GM21526 (cell line): ENCODE data around the gene HPS4.

ENCODE experiments used
- ATAC-seq: cut with Tn5 transposase; IDR thresholded peaks from one replicate; pipeline ENCODE4 v1.9.1; 2021; ENCODE audit warnings: moderate library complexity; ENCODE audit not compliant: unreplicated experiment, low FRiP score

Gene HPS4

DNA sequence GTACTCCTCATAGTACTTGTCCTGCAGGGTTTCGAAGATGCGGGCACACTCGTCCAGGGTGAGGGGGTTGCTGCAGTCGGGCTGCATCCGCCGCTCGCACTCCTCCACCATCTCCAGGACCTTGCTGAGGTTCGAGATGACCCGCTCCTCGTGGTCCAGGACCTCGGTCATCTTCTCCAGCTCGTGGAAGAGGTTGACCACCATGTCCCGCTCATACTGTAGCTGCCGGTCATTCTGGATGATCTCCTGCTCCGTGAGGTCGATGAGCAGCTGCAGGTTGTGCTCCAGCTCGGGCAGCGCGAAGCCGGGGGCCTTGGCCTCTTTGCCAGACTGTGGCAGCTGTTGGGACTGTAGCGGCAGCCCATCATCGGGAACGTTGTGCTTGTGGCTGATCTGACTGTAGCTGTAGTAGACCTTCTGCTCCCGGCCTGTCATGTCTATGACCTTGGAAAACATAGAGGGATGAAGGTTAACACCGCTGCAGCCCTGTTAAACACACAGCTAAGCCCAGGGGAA lies 15.7 kb upstream of the HPS4 start:
- no peak for ATAC-seq

DNA sequence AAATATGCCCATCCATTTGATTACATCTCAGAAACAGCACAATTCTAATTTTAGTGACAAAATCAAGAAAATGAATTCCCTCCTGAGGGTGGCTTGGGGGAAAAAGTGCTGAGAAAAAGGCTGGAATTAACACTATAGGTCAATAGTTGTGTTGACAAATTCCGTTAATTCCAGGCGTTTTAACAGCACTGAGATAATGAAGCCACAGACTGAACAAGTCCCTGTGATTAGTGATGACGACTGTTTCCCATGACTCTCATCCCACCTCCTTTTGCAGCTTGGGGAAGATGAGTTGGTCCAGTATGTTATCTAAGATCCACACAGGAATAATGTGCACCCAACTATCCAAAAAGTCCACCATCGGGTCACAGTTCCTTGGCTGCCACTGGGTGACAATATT lies 12.9 kb upstream of the HPS4 start:
- ATAC-seq: no peak

DNA sequence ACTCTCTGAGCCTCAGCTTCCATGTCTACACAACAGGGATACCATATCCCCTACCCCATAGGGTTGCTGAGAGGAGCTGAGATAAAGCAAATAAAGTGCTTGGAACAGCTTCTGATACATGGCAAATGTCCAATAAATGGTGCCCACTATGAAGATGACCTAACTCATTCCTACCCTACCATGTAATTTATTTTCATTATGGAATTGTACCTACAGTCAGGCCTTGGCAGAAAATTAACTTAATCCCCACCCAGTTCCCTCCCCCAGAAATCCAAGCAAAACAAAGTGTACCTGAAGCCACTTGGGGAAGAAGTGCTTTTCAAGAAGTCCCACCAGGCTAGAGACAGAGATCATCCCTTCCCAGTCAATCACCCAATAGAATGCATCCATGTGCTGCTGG lies 10.9 kb upstream of the HPS4 start:
- no peak for ATAC-seq

DNA sequence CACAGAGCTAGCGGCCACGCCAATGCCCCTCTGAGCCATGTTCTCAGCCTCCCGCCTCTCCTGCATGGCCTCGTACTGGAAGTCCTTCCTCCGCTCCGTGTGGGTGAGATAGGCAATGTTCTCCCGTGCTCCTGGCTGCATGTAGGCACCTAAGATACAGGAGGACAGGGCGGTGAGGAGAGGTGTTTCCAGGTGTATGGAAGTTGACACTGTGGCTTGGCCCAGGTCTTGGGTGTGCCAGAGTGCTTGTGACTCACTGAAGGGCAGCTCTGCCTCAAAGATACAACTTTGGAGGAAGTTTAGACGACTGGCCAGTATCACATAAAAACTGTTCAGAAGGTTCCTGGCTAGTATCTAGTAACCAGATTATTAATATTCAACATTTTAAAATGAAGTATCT lies 8.6 kb upstream of the HPS4 start:
- no peak for ATAC-seq

DNA sequence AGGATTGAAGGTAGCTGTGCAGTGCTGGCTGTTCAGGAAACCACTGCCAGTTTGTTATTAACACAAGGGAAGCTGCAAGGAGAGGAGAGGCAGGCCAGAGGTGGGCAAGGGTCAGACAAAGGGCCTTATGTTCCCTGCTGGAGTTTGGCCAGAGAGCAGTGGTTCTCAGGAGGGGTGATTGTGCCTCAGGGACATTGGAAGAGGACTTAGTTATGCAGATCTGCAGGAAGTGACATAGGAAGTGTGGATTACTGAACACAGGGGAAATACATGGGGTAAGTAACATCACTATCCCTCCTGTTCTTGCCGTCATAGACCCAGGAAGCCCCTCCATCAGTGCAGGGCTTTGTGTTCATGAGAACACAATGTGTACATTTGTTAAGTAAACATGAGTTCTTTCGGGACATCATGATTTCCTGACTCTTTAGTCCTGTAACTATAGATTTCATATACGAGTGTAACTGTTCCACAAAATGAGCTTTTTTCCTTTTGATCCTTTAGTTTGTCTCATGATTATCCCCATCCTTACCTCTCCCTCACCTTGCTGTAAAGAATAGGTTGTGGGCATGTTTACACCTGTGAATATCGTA lies 6.0 kb upstream of the HPS4 start:
- no peak for ATAC-seq

DNA sequence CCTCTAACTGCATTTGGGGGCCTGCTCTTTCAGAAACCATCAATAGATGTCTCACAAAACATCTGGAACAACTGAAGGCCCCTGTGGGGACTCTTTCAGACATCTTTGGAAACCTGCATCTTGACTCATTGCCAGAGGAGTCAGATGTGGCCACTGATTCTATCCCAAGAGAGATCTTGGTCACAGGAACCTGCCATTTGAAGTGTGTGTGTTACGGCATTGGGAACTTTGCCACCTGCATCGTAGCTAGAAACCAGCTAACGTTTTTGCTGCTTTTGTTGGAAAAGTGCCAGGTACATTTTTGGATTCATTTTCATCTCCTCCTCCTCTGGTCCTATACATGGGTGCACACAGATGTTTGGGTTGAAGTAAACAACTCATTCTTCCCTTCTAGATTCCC lies 4.4 kb upstream of the HPS4 start:
- no peak for ATAC-seq

DNA sequence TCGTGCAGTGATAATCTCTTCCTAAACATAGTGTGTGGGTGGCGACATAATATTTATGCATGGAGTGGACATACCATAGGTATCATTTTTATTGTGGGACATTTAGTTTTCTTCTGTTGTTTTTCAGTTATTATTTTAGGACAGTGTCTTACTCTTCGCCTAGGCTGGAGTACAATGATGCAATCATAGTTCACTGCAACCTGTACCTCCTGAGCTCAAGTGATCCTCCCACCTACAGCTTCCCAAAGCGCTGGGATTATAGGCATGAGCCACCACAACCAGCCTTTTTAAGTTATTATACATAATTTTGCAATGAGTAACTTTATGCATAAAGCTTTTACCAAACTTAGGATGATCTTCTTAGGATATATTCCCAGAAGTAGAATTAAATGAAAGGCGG lies 2.8 kb upstream of the HPS4 start:
- no peak for ATAC-seq

DNA sequence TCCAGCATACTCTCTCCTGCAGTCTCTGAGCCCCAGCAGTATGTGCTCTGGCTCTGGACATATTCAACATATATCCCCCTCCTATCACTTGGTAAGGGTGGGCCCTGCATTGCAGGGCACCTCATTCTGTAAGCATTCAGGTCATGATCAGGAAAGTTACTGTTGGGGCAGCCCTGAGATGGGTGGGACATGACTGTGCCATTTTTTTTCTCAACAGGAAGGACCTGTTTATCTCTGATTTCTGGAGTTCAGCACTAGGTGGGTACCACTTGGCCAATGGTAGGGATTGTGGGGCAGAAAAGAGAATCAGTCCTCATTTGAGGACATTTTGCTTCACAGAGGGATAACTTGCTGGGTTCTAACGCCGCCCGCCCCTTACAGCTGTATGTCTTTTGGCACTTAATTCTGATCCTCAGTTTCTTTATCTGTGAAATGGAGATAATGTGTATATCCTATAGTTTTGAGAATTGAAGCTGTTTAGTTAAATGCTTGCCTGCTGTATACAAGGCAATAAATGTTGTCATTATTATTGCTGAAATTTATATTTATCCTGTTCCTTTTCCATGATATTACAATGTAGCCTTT lies 2.3 kb upstream of the HPS4 start:
- no peak for ATAC-seq

DNA sequence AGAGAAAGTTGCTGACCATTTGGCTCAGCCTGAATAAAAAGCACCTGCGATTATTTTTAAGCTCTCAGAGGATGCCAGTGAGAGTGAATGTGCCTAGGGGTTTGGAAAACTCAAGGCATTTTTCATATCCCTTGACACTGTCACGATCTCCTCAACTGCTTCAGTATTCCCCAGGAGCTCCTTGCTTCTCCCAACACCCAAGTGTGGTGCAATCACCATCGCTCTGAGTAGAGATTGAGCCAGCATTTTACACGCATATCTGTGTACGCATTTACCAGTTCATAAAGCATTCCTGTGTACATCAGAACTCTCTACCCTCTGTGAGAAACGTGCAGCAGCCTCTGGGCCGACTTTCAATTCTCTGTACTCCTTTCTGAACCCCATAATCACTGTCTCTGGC lies 1.4 kb upstream of the HPS4 start:
- ATAC-seq: no peak

DNA sequence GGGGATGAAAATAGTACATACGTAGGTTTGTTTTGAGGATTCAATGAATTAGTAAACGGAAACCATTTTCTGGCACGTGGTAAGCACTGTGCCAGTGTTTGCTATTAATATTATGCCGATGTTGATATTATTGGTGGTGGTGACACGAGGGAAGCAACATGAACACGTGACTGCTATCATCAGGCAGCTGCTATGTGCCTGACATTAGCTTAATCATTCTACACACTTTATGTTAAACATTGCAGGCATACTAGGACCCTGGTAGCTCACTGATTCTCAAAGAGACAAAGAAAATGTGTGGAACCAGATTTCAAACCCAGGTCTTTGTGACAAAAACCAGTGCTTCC lies 750 bp upstream of the HPS4 start:
- ATAC-seq: no peak

DNA sequence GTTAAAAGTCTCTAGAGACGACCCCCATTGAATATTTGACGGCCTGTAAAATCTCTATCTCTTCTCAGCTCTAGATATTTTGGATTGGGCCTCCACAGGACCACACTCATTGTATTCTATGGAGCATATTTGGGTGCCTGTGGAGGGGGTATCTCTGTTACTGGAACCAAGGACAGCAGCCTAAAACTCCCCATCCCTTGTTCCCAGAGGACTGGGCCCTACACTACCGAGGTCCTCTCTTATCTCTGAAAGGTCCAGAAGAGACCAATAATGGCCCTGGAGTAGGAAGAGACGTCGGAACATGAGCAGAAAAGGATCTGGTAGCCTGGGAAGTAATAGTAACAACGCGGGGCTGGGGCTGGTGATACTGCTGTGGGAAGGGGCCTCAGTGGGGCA lies 542 bp downstream of the HPS4 start:
- no peak for ATAC-seq

DNA sequence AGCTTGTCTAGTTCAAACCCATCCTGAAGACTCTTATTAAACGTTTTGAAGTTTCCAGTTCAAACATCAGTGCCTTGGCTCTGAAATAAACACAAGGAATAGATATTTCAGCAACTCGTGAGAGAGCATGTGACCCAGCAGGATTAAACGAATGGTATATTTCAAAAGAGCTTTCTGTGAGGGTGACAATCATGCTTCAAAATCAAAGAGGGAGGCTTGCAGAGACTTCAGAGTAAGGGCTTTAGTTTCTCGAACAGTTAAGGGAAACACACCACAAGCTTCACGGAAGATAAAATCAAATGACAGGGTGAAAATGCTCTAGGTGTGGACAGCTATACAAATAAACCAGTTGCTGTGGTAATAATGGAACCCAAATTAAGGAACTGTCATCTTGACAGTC lies 1.4 kb downstream of the HPS4 start:
- no peak for ATAC-seq

DNA sequence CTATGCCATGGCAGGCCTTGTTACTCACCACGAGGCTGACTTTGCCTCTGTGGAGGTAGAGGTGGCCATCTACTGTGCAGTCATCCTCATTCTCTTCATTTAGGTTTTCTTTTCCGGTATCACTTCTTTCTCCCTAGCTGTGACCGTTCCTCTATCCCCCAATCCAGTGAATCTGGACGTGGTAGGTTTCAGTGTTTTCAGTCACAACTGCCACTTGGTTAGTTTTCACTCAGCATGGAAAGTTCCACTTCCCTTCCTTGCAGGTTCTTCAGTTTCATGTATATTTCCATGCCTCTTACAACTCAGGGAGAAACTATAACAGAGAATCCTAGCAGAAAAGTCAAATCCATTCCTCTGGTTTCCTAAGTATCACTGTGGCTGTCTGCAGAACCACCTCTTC lies 1.9 kb downstream of the HPS4 start:
- no peak for ATAC-seq

DNA sequence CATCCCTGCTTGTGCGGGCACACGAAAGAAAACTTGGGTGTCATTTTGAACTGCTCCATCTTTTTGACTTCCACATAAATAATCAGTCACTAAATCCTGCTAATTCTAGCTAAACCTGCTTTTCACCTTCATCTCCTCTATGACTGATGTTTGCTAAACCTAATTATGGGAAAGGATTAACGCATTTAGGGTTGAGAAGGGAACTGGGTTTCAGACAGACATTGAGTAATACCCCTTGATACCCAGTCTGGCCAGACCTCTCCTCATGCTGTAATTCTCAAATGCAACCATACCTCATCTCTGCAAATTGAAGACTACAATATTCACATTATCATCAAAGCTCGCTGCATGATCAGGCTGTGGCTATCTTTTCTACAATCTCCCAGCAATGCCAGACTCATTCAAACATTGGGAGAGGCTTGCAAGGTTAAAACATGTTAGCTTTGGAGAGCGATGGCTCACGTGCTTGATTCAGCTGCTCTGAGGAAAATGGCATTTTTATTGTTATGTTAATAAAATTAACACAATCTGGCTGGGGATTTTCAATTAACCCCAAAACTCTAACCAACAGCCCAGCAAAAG lies 2.4 kb downstream of the HPS4 start:
- no peak for ATAC-seq

DNA sequence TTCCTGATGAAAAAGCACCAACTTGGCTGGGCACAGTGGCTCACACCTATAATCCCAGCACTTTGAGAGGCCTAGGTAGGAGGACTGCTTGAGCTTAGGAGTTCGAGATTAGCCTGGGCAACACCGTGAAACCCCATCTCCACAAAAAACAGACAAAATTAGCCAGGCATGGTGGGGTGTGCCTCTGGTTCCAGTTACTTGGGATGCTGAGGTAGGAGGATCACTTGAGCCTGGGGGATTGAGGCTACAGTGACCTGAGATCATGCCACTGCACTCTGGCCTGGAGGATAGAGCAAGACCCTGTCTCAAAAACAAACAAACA lies 3.0 kb downstream of the HPS4 start:
- no peak for ATAC-seq

DNA sequence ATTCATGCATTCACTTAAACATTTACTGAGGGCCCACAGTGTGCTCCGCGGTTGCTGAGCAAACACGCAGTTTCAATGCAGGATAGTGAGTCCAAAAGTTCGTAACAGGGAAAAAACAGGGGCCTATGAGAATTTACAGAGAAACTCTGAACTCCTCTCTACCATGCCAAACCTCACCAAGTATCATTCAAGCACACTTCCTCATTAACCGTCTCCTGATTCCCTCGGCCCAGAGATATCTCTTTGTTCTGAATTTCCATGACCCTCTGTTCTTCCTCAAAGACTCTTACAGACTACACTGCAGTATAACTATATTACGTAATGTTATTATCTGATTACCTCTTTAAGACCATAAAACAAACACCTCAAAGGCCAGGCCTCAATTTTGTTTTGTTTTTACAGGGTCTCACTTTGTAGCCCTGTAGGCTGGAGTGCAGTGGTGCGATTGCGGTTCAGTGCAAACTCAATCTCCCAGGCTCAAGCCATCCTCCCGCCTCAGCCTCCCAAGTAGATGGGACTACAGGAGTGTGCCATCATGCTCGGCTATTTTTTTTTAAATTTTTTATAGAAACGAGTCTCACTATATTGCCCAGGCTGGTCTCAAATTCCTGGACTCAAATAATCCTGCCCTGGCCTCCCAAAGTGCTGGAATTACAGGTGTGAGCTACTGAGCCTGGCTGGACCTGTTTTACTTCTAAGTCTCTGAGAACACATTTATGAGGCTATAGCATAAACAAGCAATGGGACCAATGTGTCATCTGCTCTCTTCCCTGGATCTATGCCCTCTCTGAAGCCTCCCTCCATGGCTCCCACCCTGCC lies 3.6 kb downstream of the HPS4 start:
- no peak for ATAC-seq

DNA sequence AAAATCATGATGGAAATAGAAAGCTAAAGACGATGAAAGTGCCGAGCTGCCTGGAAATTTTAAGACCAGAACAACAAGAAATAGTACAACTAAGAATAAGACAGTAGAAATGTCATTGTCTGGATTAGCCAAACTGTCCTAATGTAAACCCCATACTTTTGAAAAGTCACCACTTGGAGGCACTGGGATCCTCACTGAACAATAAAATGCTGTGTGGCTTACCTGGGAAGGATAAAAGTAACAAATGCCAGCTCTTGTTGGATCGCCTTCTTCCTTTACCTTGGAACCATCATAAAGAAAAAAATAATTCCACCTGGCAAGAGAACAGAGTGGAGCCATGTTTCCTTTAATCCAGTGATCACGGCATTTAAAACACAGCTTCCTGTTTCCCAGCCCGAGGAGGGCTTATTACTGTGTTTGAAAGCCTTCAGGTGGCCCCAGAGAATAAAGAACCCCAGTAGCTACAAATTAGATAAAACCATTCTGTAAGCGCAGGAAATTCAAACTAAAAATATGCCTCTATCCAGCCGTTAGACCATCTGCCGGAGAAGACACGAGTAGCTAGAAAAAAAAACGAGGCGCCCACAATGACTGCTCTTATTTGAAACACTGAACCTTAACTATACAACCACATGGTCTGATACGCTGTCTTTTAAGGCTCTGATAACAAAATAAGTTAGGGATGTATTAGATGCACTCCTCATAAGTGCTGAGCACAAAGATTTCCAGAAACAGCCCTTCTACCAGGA lies 4.4 kb downstream of the HPS4 start:
- no peak for ATAC-seq

DNA sequence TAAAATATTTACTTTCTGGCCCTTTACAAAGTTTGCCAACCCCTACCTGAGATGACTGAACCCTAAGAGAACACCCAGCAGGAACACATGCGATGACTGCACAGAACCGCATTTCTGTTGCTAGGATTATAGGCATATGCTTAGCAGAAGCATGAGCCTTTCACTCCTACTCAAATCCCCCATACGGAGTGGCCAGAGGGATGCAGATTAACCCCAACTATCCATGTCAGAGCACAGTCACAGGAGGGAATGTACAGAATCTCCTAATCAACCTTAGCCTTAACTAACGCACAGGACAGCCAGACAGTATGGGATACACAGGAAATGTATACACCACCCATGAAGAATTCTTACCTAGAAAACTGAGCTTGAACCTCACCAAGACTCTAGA lies 6.2 kb downstream of the HPS4 start:
- no peak for ATAC-seq

DNA sequence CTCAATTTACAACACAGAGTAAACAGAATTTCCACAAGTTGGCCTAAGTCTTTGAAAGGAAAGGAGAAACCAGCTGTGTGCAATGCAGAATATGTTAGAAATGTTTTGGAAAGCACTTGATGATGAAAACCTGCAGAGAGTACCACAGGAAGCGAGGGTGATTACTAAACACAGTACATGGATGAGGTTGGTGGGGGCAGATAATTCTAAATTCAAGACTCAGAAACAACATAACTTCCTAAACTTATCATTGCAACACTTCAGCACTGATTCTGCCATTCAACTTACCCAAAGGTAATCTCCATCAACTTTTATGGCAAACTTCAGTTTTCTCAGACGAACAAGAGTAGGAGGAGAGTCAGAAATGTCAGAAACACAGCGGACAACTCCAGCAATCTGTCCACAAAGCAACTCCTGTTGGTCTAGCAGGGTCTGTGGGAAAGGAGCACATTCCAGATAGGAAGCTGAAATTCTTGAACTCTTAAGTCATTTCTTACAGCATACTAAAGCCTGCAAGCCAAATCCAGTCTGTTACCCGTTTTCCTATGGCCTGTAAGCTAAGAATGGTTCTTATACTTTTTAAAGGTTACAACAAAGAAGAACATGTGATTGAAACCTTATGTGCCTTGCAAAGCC lies 6.8 kb downstream of the HPS4 start:
- ATAC-seq: no peak

DNA sequence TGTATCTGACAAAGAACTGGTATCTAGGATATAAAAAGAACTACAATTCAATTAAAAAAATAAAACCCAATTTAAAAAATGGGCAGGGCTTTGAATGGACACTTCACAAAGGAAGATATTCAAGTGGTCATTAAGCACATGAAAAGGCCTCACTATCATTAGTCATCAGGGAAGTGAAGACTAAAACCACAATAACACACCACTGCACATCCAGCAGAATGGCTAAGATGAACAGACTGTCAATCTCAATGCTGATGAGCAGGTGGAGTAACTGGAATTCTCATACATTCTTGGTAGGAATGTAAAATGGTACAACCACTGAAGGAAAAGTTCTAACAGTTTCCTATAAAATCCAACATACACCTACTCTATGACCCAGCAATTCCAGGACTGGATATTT lies 8.9 kb downstream of the HPS4 start:
- ATAC-seq: no peak

DNA sequence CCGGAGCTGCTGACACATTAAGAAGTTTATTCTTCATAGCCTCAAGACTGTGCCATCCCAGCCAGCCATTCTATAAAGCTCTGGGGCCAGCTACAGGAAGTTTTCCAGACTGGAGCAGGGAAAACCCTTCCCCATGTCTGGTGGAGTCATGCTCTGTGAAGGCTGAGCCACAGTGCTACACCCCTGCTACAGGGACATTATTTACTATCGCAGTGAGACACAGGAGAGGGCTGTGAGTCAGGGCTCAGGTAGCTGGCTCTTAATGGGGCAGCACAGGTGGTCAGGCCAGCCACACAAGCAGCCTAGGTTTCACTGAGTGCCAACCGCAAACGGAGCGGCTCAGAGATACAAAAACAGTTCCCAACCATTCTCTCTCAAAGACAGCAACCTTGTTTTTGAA lies 12.1 kb downstream of the HPS4 start:
- no peak for ATAC-seq
